ENCODE results near the gene TAF10.

TAF10 gene

GRCh38 chr11:6565325-6565724 is 46.7 kb downstream of the TAF10 start:
- Histone ChIP-seq H3K4me1 (ENCODE audit: control insufficient read depth, insufficient read depth, low read length) (peaks cover 11% of the 10 kb centered on the region), H3K27me3 (ENCODE audit: control insufficient read depth in 1 of 2, insufficient read depth in 2 of 2, low read length in 2 of 2) (no peaks in the 10 kb centered on the region), H3K36me3 (ENCODE audit: control insufficient read depth in 2 of 2, insufficient read depth in 2 of 2, low read length in 2 of 2) (peaks cover 0 to 8% of the 10 kb centered on the region in 2 donors), H3K9ac (ENCODE audit: low read length in 2 of 2) (no peak overlapping the region), H3K4me3 (ENCODE audit: low read length in 2 of 2) (no peak overlapping the region), H3K27ac (ENCODE audit: low read length) (no peak overlapping the region), H3K9me3 (ENCODE audit: control insufficient read depth in 2 of 2, low read length in 2 of 2) (no peaks in the 10 kb centered on the region)

- peaks cover 0 to 8% of the 10 kb centered on the region in 2 donors for H3K36me3 ChIP-seq (ENCODE audit: control insufficient read depth in 2 of 2, insufficient read depth in 2 of 2, low read length in 2 of 2)
- no peak overlapping the region for H3K9ac ChIP-seq (ENCODE audit: low read length in 2 of 2)
- H3K4me3 ChIP-seq (ENCODE audit: low read length in 2 of 2) = no peak overlapping the region
- no peaks in the 10 kb centered on the region for H3K27me3 ChIP-seq (ENCODE audit: control insufficient read depth in 1 of 2, insufficient read depth in 2 of 2, low read length in 2 of 2)
- no peak overlapping the region for H3K27ac ChIP-seq (ENCODE audit: low read length)
- H3K4me1 ChIP-seq (ENCODE audit: control insufficient read depth, insufficient read depth, low read length) = peaks cover 6% of the 10 kb centered on the region
- no peaks in the 10 kb centered on the region for H3K9me3 ChIP-seq (ENCODE audit: control insufficient read depth in 2 of 2, low read length in 2 of 2)
Measured at GRCh38 chr11:6563667-6564066, 48.3 kb downstream of the TAF10 start.

GRCh38 chr11:6563121-6563619 is 48.8 kb downstream of the TAF10 start:
- H3K9me3 ChIP-seq (ENCODE audit: control insufficient read depth in 2 of 2, low read length in 2 of 2) = no peaks in the 10 kb centered on the region
- H3K4me1 ChIP-seq (ENCODE audit: control insufficient read depth, insufficient read depth, low read length) = peaks cover under 1% of the 10 kb centered on the region
- no peak overlapping the region for H3K4me3 ChIP-seq (ENCODE audit: low read length in 2 of 2)
- no peaks in the 10 kb centered on the region for H3K27me3 ChIP-seq (ENCODE audit: control insufficient read depth in 1 of 2, insufficient read depth in 2 of 2, low read length in 2 of 2)
- H3K36me3 ChIP-seq (ENCODE audit: control insufficient read depth in 2 of 2, insufficient read depth in 2 of 2, low read length in 2 of 2) = peaks cover 0 to 8% of the 10 kb centered on the region in 2 donors
- H3K27ac ChIP-seq (ENCODE audit: low read length) = no peak overlapping the region
- no peak overlapping the region for H3K9ac ChIP-seq (ENCODE audit: low read length in 2 of 2)

GRCh38 chr11:6561288-6561687 is 50.7 kb downstream of the TAF10 start:
- no peak overlapping the region for H3K9ac ChIP-seq (ENCODE audit: low read length in 2 of 2)
- H3K4me3 ChIP-seq (ENCODE audit: low read length in 2 of 2) = no peak overlapping the region
- H3K4me1 ChIP-seq (ENCODE audit: control insufficient read depth, insufficient read depth, low read length) = no peaks in the 10 kb centered on the region
- H3K36me3 ChIP-seq (ENCODE audit: control insufficient read depth in 2 of 2, insufficient read depth in 2 of 2, low read length in 2 of 2) = peaks cover 0 to 13% of the 10 kb centered on the region in 2 donors
- no peaks in the 10 kb centered on the region for H3K27me3 ChIP-seq (ENCODE audit: control insufficient read depth in 1 of 2, insufficient read depth in 2 of 2, low read length in 2 of 2)
- H3K27ac ChIP-seq (ENCODE audit: low read length) = no peak overlapping the region
- no peaks in the 10 kb centered on the region for H3K9me3 ChIP-seq (ENCODE audit: control insufficient read depth in 2 of 2, low read length in 2 of 2)

Measured in stomach smooth muscle (tissue), 2 donors.